ENCODE results near the gene SDK1.

DNA sequence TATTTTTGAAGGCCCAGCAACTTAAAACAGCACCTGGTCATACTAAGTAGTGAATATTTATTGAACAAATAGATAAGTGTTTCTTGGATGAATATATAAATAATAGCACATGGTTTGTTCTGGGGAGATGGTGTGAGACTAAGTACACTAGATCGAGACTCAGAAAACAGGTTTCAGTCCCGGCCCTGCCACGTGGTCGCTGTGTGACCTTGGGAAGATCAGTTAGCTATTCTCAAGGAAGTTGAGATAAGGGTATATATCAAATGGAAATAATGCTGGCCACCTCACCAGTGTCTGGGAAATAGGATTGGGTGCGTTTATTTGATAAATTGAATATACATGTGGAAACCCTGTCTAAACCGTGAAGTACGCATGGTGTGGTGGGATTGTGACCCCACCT lies 354.6 kb downstream of the SDK1 start:
- TF ChIP-seq EZH2 (IDR thresholded peaks at IDR 0.05; ENCODE audit: insufficient read depth, poor library complexity, severe bottlenecking) (no peak), EZH2phosphoT487 (IDR thresholded peaks at IDR 0.05; ENCODE audit: insufficient read depth, low read depth) (no peak)

Measured in GM23248 (cell line).